Stimulated activated CD8-positive, alpha-beta memory T cell treated with anti-CD3 and anti-CD28 coated beads, Interleukin-2, amount 100 ng/mL, for 48 hours (primary cell): ENCODE data around the gene GTPBP4.

Source experiments
- DNase-seq, 2 donors: peaks; one replicate each; pipeline ENCODE4 v3.0.0-alpha.2; 2020; ENCODE audit warnings: low read depth in 2 of 2

GTPBP4 gene

DNA sequence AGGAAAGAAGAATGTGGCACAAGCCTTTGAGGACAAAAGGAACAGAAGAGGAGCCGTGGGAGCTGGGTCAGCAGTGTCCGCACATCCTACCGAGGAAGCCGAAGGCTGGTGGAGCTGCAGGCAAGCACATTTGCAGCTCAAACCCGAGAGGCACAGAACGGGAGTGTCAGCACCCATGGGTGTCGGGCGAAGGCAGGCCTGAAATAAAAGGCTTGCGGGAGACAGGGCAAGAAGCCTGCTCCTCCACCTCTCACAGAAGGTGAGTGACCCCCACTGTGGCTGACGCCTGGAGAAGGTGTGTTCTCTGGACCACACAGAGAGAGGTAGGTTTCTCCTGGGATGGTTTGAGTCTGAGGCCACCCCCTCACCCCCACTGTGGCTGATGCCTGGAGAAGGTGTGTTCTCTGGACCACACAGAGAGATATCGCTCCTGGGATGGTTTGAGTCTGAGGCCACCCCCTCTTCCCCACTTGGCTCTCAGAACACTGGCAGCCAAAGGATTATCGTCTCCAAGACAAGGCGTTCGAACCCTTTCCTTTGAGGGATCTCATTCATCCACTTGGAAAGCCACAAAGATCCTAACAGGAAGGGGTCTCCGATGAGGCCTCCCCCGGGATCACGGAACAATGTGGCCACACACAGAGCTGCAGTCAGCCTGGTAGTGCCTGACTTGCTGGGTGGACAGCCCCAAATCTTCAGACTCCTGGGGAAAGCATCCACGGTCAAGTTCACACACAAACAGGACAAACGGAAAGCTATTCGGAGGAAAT is 21.6 kb upstream of the GTPBP4 start:
- no peak for DNase-seq

DNA sequence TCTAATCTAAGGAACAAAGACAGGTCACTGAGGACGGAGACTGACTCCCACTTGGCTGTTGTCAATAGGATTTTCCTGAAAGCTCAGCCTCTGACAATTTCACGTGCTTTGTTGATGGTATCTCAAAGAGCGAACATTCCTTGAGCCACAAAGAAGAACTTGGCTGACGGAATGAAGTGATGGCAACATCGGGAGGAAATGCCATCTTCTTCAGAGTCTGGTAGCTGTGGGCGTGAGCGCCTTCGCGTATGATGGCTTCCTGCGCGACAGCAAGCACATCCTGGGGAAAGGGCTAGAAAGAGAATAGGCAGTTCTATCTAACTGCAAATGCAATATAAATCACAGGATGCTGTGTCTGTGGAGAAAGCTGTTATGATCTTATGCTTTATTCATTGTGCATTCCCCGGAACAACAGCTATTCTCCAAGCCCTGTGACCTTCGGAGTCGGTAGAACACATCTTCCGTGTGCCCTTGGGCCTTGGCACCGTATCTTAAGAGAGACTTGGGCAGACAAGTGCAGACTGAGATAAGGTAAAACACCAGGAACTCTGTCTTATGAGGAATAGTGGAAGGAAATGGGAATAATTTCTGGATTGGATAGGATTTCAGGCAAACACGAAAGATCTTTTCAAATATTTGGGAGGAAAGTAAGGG is 19.6 kb upstream of the GTPBP4 start:
- DNase-seq: no peak

DNA sequence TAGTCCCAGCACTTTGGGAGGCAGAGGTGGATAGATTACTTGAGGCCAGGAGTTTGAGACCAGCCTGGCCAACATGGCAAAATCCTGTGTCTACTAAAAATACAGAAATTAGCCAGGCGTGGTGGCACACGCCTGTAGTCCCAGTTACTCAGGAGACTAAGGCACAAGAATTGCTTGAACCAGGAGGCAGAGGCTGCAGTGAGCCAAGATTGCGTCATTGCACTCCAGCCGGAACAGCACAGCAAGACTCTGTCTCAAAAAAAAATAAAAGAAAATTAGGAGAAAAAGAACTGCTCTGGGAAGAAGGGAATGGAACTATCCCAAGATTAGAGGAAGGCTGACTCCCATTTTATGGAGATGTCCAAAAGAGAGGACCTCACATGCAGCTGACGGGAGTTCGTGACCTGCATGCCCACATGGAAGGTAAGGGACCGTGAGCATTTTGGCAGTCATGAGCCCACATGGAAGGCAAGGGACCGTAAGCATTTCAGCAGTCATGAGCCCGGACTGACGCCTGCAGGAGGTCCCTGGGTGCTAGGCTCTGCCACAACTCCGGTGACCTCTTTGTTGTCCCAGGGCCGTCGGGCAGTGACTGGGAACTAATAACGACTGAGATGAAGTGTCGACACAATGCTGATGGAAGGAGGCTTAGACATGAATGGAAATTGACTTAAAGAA is 18.6 kb upstream of the GTPBP4 start:
- no peak for DNase-seq

DNA sequence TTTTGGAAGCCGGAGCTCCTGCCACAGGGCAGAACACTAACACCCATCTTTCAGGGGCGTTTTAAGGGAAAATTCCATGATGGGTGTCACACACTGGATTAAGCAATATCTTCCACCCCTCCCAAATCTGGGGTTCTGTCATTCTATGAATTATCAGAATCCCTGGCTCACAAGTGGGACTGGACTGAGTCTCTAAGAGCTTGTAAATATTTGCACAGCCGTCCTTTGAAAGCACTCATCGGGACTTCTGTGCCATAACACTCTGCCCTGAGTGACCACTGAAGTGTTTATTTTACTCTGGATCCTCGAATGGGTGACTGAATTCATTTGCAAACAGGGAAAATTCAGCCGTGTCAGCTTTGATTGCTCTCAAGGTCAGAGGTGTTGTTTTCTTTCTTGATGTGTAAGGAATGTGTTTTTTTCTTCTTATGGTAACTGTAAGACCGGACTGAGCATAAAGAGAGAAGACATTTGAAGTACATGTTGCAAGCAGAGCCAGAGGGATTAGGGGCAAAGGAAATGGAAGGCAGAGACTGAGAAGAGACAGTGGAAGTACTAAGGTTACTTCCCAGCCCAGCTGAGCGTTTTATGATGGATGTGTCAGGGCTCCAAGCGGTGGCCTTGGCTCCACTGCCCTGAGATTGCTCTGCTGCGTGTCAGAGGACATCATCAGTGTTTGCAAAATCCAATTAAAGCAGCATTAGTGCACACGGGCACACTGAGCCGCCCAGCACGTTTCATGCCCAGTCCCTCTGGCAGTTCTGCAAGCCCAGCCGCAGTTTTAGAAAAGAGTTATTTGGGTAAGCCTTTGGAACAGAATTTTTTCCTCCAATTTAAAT is 17.7 kb upstream of the GTPBP4 start:
- DNase-seq: no peak

DNA sequence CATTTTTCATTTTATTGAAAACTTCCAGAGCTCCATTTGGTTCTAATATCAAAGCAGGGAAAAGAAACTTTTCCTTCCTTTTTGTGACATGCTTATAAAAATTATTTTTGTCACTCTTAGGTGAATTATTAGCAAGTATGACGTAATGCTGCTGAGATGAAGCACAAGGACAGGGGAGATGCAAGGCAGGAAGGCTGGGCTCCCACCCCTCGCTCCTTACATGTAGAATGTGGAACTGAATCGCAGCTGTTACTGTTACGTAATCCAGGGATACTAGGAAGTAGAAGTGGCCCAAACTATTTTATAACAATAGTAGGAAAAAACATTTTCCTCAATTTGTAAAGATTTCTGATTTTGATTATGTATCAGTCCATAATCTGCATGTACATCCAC is 17.1 kb upstream of the GTPBP4 start:
- no peak for DNase-seq

DNA sequence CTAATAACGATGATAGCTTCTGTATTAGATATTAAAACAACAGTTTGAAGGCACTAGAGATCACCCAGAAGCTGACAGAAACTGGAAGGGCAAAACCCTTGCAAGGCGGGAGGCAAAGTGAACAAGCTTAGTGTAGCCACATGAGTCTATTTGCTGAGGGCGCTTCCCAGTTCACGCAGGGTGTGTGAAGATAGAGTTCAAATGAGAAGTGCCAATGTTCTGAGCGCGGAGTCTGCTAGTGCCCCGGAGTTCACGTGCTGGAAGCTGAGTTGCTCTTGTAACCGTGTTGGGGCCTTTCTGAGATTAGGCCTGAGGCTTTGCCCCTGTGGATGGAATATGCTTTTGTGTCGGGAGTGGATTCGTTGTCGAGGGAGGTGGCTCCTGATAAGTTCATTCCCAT is 16.6 kb upstream of the GTPBP4 start:
- DNase-seq: no peak

DNA sequence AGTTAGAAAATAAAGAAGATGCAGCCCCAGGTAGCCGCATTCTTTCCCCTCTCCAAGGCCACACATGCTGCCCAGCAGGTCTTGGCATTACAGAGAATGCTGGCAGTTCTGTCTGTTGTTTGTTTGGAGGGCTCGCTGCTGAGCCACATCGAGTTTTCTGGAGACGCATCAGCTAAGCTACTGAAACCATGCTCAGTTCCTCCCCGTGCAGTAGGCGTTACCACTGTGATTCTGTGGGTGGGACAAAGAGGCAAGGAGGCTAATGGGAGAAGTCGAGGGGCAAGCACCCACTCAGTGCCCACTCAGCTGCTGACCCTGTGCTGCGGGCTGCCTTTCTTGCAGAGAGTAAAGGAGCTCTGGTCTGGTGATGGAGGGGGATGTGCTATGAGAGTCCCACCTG is 15.5 kb upstream of the GTPBP4 start:
- no peak for DNase-seq

DNA sequence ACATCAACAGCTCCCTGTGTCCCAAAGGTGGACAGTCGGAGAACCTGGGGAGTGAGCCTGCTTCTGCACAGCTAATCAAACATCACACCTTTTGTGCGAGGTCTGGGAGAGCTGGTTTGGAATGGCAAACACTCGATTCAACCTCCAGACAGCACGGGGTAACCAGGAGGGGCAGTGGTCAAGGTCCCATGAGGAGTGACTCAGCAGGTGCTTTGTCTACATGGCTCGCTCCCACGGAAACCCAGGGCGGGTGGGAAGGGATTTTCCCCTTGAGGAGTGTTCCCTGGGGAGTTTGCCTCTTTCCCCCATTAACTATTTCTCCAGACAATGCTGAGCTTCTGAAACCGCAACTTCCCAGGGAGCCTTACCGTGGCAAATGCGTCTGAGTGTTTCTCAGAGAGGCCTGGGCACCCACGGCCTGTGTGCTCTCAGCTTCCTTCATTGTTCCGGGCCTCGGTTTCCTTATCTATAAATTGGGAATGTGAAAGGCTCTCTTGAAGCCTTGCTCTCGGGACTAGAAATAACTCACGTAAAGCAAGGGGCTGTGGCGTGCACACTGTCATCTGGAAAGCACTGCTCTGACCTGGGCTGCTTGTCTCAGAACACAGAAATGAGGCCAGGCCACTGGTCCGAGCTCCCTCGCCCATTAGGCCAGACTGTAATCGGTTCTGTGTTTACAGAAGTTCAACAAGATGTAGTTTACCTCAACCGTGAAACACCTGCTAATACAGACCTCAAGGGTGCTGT is 14.0 kb upstream of the GTPBP4 start:
- DNase-seq: no peak

DNA sequence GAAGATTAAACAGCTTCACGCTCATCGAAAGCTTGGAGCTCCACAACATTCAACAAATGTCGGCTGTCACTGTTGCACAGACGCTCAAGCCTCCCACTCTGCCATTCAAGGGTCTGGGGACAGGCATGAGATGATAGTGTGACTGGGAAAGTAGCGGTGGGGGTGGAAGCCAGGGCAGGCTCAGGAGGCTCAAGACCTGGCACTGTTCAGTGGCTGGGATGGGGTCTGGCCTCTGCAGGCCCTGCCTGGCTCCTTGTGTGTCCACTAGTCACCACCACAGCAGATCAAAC is 13.5 kb upstream of the GTPBP4 start:
- DNase-seq: no peak

DNA sequence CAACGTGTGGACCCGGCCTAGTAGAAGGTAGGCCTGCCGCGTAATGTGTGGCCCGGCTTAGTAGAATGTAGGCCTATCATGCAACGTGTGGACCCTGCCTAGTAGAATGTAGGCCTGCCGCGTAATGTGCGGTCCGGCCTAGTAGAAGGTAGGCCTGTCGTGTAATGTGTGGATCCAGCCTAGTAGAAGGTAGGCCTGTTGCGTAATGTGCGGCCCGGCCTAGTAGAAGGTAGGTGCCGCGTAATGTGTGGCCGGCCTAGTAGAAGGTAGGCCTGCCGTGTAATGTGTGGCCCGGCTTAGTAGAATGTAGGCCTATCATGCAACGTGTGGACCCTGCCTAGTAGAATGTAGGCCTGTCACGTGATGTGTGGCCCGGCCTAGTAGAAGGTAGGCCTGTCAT is 11.9 kb upstream of the GTPBP4 start:
- no peak for DNase-seq

DNA sequence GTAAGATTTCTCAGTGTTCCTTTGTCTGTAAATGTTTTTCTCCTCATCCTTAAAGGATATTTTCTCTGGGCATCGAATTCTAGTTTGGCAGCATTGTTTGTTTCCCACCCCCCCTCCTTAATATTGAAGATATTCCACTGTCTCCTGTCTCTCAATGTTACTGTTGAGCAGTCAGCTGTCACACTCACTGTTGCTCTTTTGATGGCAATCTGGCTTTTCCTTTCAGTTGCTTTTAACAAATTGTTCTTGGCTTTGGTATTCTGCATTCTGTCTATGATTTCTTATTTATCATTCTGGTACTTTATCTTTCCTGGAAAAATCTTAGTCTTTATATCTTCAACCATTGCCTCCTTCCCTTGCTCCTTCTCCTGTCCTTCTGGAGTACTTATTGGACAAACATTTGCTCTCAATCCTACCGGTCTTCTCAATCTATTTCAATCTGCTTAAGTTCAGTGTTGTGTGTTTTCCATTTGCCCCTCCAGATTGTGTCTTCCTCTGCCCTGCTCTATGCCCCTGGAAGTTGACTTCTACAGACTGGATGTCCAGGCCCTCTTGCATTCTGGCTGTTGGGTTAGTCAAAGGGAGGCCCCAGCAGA is 9.3 kb upstream of the GTPBP4 start:
- DNase-seq: no peak

DNA sequence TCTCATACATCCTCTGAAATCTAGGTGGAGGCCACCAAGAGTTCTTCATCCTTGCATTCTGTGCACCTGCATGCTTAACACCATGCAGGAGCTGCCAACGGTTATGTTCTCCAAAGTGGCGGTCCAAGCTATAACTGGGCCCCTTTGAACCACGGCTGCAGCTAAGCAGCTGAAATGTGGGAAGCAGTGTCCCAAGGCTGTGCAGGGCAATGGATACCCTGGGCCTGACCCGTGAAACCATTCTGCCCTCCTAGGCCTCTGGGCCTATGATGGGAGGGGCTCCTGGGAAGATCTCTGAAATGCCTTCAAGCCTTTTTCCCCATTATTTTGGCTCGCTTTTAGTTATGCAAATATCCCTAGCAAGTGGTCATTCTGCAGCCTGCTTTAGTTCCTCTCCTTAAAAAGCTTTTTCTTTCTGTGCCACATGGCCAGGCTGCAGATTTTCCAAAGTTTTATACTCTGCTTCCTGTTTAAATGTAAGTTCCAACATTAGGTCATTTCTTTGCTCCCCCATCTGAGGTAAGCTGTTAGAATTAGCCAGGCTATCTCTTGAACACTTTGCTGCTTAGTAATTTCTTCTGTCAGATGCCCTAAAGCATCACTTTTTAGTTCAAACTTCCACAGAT is 7.7 kb upstream of the GTPBP4 start:
- DNase-seq: no peak

DNA sequence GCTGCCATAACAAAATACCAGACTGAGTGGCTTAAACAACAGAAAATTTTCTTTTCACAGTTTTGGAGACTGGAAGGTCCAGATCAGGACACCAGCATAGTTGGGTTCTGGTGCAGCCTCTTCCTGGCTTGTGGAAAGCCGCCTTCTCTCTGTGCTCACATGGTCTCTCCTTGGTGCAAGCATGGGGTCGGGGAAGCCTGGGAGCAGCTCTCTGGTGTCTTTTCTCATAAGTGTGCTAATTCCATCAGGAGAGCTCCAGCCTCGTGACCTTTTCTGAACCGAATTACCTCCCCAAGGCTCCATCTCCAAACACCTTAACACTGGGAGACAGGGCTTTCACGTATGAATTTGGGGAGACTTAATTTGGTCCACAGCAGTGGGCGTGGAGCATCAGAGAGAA is 4.8 kb upstream of the GTPBP4 start:
- DNase-seq: no peak

DNA sequence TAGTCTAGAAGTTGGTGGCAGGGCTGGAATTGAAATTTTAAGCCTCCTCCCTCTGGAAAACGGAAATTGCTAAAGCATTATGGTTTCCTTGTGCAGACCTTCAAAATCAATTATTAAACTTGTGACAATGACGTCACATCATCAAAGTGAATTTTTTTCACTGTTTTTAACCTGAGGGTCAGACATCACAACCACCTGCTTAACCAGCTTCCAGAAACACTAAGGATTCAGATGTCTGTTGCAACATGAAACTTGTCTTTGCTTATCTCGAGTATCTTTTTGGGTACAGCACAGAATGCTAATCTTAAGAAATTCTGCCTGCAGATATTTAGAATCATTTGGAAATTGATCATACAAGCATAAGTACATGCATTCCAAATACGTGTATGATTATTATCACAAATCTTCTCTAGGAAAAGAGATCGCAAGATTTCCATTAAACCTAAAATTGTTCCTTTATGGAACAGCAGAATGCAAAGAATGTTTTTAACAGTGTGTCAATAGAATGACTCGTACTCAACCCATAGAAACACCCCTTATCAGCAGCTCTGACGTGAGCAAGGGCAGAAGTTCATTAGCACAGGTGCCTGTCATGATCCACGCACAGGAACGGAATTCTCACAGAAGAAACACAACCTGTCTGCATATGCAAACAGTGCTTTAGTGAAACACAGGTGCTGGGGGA is 4.1 kb upstream of the GTPBP4 start:
- no peak for DNase-seq

DNA sequence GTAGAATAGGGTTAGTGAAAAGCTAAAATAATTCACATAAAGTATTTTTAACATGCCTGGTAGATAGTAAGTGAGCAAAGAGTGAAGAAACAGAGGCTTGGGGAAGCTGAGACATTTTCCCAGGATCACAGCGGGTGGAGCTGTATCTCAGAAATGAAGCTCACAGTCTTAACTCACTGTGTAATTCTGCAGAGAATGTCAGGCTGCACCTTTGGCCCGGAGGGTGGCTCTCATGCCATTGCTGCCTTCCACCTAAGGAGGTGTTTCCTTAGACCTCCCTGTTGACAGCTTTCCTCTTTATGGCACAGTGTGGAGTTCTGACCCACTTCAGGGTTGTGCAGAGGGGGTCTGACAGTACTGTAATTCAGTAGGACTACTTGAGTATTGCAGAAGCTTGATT is 2.9 kb upstream of the GTPBP4 start:
- no peak for DNase-seq

DNA sequence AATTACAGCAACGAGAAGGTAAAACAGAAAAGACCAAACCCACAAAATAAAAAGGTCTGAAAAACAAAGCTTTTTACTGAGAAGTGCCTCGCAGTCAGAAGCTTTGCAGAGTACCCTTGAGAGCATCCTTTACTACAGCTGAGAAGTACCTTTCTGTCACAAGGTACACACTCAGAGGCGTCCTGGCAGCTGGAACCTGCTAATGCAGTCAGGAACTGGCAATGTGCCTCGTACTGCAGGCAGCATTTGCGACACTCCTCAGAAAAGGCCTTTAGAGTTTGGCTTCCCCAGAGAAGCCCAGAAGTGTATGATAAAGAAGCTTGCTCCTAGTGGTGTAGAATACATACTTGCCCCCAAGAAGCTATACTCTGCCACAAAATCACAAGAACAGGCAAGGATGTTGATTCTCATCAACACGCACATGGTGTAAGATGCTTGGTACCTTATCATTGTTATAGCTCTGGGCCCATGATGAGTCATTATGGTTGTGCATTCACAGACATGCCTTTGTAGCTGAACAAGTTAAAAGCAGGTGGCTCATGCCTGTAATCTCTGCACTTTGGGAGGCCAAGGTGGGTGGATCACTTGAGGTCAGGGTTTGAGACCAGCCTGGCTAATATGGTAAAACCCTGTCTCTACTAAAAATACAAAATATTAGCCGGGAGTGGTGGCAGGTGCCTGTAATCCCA is 2.0 kb upstream of the GTPBP4 start:
- no peak for DNase-seq

DNA sequence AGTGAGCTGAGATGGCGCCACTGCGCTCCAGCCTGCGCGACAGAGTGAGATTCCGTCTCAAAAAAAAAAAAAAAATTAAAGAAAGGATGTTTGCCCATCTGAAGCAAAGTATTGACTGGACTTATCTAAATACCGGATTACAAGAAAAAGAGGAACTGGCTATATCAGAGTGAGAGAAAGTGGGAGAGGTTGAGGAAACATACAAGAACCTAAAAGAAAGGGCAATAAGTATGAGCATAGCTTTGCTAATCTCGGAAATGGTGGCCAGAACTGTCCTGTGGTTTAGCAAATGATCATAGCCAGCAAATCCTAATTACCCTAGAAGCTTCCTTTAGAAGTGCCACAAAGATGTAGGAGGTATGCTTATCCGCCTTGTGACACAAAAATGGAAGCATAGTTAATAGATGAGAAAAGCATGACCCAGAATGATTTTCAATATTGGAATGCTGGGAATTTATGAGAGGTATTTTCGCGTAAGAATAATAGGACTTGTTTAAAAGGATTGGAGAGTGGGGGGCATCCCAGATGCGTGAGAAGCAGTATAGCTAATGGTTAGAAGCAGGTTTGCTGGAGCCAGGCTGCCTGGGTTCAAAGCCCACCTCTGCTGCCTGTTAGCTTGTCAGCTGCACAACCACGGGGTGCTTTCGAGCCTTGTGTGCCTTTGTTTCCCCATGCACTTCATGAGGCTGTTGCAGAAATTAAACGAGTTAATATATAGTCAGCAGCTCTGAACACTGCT is 1.2 kb upstream of the GTPBP4 start:
- DNase-seq: no peak

DNA sequence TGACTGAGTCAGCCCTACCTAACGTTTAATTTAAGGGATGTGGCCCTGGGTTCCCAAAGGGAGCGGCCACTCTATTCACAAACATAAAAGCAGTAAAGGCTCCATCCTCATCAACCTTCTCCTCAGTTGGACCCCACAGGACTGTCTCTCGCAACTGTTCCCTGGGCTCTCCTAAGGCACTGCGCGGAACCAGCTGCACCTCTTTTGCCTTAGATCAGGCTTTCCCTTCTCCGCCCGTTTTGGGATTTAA is 689 bp upstream of the GTPBP4 start:
- DNase-seq: no peak
